GM13976 (cell line): Measurements from ENCODE around the gene HNF4A.
"Not testable (repeated sequence)": the region's sequence is repeated elsewhere in the genome, so short reads cannot be mapped to it uniquely, and the experiment has no call there.

ENCODE experiments used
- DNase-seq: peaks from one replicate; pipeline ENCODE4 v3.0.0; 2012; ENCODE audit warnings: low spot score
- CTCF ChIP-seq: IDR thresholded peaks from 2 replicates; pipeline ENCODE4 v1.5.1; 2012; ENCODE audit warnings: borderline replicate concordance, mild to moderate bottlenecking; ENCODE audit not compliant: insufficient read depth; ENCODE audit errors: extremely low read depth, missing control alignments, control extremely low read depth
- in situ Hi-C: fragments of 300-500 bp; cut with MboI; formaldehyde crosslinking; loops from one replicate; pipeline ENCODE4 v1.12.0; 2022; ENCODE audit warnings: low sequenced_read_pairs, mixed read lengths, inconsistent platforms; ENCODE audit not compliant: unreplicated experiment

The HNF4A gene

GRCh38 chr20:44344723-44345122 lies 10.8 kb upstream of the HNF4A start:
- DNase-seq, result no peak
- in situ Hi-C loops, result no loop called here
- no peak for TF ChIP-seq CTCF

- no peak for TF ChIP-seq CTCF
- in situ Hi-C loops, result no loop called here
- DNase-seq, result no peak
Measured at GRCh38 chr20:44345147-44345546, 10.4 kb upstream of the HNF4A start.

- DNase-seq, in situ Hi-C loops: not testable (repeated sequence)
Measured at GRCh38 chr20:44345941-44346340, 9.6 kb upstream of the HNF4A start.

GRCh38 chr20:44348168-44348659 lies 7.3 kb upstream of the HNF4A start:
- TF ChIP-seq CTCF, result no peak
- no peak for DNase-seq
- in situ Hi-C loops, result no loop called here

- in situ Hi-C loops, result no loop called here
- DNase-seq, result no peak
- TF ChIP-seq CTCF, result no peak
Measured at GRCh38 chr20:44349349-44349748, 6.2 kb upstream of the HNF4A start.

- DNase-seq, result no peak
- in situ Hi-C loops, result no loop called here
- TF ChIP-seq CTCF, result no peak
Measured at GRCh38 chr20:44350567-44350966, 4.9 kb upstream of the HNF4A start.

- in situ Hi-C loops, result no loop called here
- no peak for DNase-seq
- no peak for TF ChIP-seq CTCF
Measured at GRCh38 chr20:44354979-44355497, 461 bp upstream of the HNF4A start.
